Measurements from ENCODE around the gene PIF1.
"Not testable (repeated sequence)": the region's sequence is repeated elsewhere in the genome, so short reads cannot be mapped to it uniquely, and the experiment has no call there.

The PIF1 gene

GRCh38 chr15:64808785-64809453 lies 16.5 kb downstream of the PIF1 start:
- no peak for DNase-seq

GRCh38 chr15:64807751-64808222 lies 17.7 kb downstream of the PIF1 start:
- DNase-seq = no peak

- DNase-seq = no peak
Observed at GRCh38 chr15:64807051-64807749, 18.2 kb downstream of the PIF1 start.

GRCh38 chr15:64806509-64806908 lies 18.9 kb downstream of the PIF1 start:
- DNase-seq = no peak

- DNase-seq = no peak
Observed at GRCh38 chr15:64804619-64805018, 20.8 kb downstream of the PIF1 start.

- no peak for DNase-seq
Observed at GRCh38 chr15:64803526-64803925, 21.9 kb downstream of the PIF1 start.

GRCh38 chr15:64800476-64800875 lies 25.0 kb downstream of the PIF1 start:
- no peak for DNase-seq

- DNase-seq = not testable (repeated sequence)
Observed at GRCh38 chr15:64798905-64799304, 26.5 kb downstream of the PIF1 start.

- DNase-seq = not testable (repeated sequence)
Observed at GRCh38 chr15:64795921-64796320, 29.5 kb downstream of the PIF1 start.

- not testable (repeated sequence) for DNase-seq
Observed at GRCh38 chr15:64795299-64795698, 30.1 kb downstream of the PIF1 start.

GRCh38 chr15:64792282-64792681 lies 33.2 kb downstream of the PIF1 start:
- no peak for DNase-seq

GRCh38 chr15:64791401-64791800 lies 34.0 kb downstream of the PIF1 start:
- DNase-seq = no peak

- no peak for DNase-seq
Observed at GRCh38 chr15:64783796-64784195, 41.7 kb downstream of the PIF1 start.

- no peak for DNase-seq
Observed at GRCh38 chr15:64782751-64783150, 42.7 kb downstream of the PIF1 start.

GRCh38 chr15:64781299-64781698 lies 44.1 kb downstream of the PIF1 start:
- no peak for DNase-seq

- no peak for DNase-seq
Observed at GRCh38 chr15:64780600-64781156, 44.8 kb downstream of the PIF1 start.

- no peak for DNase-seq
Observed at GRCh38 chr15:64779630-64780029, 45.8 kb downstream of the PIF1 start.

- DNase-seq = no peak
Observed at GRCh38 chr15:64779024-64779423, 46.4 kb downstream of the PIF1 start.

- DNase-seq = no peak
Observed at GRCh38 chr15:64776402-64776786, 49.1 kb downstream of the PIF1 start.

- no peak for DNase-seq
Observed at GRCh38 chr15:64775551-64776401, 49.7 kb downstream of the PIF1 start, which contains the start of gene RBPMS2. Gene RBPMS2, minus strand, starts transcription at chr15:64775589. Its CDS starts 270 bp downstream, at chr15:64775319.

GRCh38 chr15:64774629-64775493 lies 50.6 kb downstream of the PIF1 start:
- no peak for DNase-seq

- DNase-seq = no peak
Observed at GRCh38 chr15:64774037-64774628, 51.3 kb downstream of the PIF1 start.
